K562 (cell line): Measurements from ENCODE around the gene ARHGEF38. TPM values are rescaled to one million over a fixed set of nuclear protein-coding genes. Genes with fewer than 3 reads are reported as not detected.

Source experiments
- CTCFL ChIP-seq: IDR thresholded peaks from 2 replicates; pipeline ENCODE4 v1.6.1; 2011; ENCODE audit warnings: borderline replicate concordance, low read depth, mild to moderate bottlenecking, moderate library complexity, low read length; ENCODE audit not compliant: insufficient read depth, poor library complexity, severe bottlenecking
- GABPA ChIP-seq: fragments of 200-800 bp; sonication (Bioruptor generic); conservative IDR thresholded peaks from 2 replicates; pipeline ENCODE4 v1.6.1; 2016; ENCODE audit warnings: low read depth, missing genetic modification characterization, missing compliant biosample characterization
- NCOA2 ChIP-seq, 2 experiments: fragments of 450-650 bp; IDR thresholded peaks; 2 replicates each; pipeline ENCODE4 v1.6.1; 2018; ENCODE audit warnings: mild to moderate bottlenecking in 2 of 2, moderate library complexity in 1 of 2; ENCODE audit not compliant: partially characterized antibody in 2 of 2
- TSHZ1 ChIP-seq: fragments of 250-450 bp; sonication (Bioruptor Pico); IDR thresholded peaks from 2 replicates; pipeline ENCODE4 v1.4.0; 2020; ENCODE audit warnings: mild to moderate bottlenecking, moderate library complexity
- polyA plus RNA-seq, 8 experiments: library from polyadenylated mRNA; depleted of rRNA in 4 of 8; stranded (reverse) in 5 of 8; unstranded in 3 of 8; fragments of >200 nt; fragmentation: Nextera tagmentation in 2 of 8; fragmentation: Illumina TruSeq in 1 of 8; extraction: Ambion mirVana in 2 of 8; extraction: Trizol in 1 of 8; gene quantifications; 2 replicates each; pipeline versions ENCODE4 v1.2.1 to v1.2.3, GENCODE V29; 2011 to 2014; ENCODE audit warnings: inconsistent platforms in 1 of 8, missing spikeins in 1 of 8
- total RNA-seq, 7 experiments: library from RNA; depleted of rRNA in 6 of 7; stranded (reverse); fragments of >200 nt in 6 of 7; fragmentation: Illumina TruSeq in 2 of 7; extraction: Trizol in 2 of 7; gene quantifications; 2 replicates each; pipeline versions ENCODE4 v1.2.1 to v1.2.3, GENCODE V29; 2011 to 2021; ENCODE audit warnings: low replicate concordance in 1 of 7
- TF ChIP-seq, protein P1 (sequence below), 3 experiments: IDR thresholded peaks in 2 of 3; conservative IDR thresholded peaks in 1 of 3; 2 replicates each; pipeline ENCODE4 v1.5.1; 2011 to 2012; ENCODE audit warnings: low read length in 3 of 3, mild to moderate bottlenecking in 3 of 3, control low read depth in 2 of 3, improper control_type of control experiment in 1 of 3, inconsistent platforms in 1 of 3, low read depth in 1 of 3, mixed read lengths in 1 of 3, moderate library complexity in 1 of 3; ENCODE audit not compliant: insufficient read depth in 2 of 3
- TF ChIP-seq, protein P2 (sequence below), 2 experiments: fragments of 450-650 bp; formaldehyde crosslinking in 1 of 2; IDR thresholded peaks; 2 replicates each; pipeline versions ENCODE4 v1.4.0 to v1.6.1; 2014 to 2020; ENCODE audit warnings: mild to moderate bottlenecking in 2 of 2, borderline replicate concordance in 1 of 2, low read depth in 1 of 2

Gene ARHGEF38
- total and polyA plus RNA-seq, 9 of the 15 experiments (the other 6 are each of a cell fraction or from before 2014, with no cell fraction given) = 0.17 TPM; not detected in 8

DNA sequence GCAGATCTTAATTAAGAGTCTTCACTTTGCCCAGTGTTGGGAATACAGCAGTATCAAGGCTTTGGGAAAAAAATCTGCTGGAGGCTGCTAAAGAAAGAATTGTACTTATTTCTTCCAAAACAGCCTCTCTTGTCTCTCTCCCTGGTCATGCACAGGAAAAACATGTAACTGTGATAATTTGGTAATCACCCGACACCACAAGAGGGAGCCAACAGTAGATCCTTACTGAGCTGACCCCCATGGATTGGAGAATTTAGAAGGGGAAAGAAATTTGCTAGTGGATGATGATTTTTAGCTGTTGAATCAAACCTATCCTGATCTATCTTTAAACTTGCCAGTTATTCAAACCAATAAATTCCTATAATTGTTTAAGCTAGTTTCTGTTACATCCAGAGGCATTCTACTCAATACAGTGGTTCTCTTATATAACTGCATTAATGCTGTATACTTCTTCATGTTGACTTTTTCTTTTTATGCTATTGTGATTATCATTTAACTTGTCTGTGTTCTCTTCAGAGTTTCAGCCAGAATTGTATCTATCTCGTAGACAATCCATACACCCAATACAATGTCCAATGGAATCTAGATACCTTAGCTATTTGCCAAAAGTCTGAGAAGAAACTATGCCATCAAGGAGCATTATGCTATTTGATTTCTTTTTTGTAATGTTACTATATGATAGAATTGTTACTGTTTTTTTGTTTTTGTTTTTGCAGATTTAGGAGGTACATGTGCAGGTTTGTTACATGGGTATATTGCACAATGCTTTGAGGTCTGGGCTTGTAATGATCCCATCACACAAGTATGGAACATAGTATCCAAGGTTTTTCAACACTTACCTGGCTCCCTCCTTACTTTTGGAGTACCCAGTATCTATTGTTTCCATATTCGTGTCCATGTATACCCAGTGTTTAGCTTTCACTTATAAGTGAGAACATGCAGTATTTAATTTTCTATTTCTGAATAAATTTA lies 31.3 kb upstream of the ARHGEF38 start (continued):
- TF ChIP-seq TSHZ1 (CRISPR knock-in tag) = no peak
- no peak for TF ChIP-seq GABPA (tag)
- TF ChIP-seq CTCFL = peak; percentile 46
- TF ChIP-seq, protein P1, sequence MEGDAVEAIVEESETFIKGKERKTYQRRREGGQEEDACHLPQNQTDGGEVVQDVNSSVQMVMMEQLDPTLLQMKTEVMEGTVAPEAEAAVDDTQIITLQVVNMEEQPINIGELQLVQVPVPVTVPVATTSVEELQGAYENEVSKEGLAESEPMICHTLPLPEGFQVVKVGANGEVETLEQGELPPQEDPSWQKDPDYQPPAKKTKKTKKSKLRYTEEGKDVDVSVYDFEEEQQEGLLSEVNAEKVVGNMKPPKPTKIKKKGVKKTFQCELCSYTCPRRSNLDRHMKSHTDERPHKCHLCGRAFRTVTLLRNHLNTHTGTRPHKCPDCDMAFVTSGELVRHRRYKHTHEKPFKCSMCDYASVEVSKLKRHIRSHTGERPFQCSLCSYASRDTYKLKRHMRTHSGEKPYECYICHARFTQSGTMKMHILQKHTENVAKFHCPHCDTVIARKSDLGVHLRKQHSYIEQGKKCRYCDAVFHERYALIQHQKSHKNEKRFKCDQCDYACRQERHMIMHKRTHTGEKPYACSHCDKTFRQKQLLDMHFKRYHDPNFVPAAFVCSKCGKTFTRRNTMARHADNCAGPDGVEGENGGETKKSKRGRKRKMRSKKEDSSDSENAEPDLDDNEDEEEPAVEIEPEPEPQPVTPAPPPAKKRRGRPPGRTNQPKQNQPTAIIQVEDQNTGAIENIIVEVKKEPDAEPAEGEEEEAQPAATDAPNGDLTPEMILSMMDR (IDR thresholded peaks at IDR 0.05 in 2 of 3, conservative IDR thresholded peaks at IDR 0.05 in 1 of 3; ENCODE audit: insufficient read depth in 2 of 3, low read depth in 1 of 3, low read length in 3 of 3) = peak; percentile 57 to 64 (median 63)
- TF ChIP-seq, protein P2, sequence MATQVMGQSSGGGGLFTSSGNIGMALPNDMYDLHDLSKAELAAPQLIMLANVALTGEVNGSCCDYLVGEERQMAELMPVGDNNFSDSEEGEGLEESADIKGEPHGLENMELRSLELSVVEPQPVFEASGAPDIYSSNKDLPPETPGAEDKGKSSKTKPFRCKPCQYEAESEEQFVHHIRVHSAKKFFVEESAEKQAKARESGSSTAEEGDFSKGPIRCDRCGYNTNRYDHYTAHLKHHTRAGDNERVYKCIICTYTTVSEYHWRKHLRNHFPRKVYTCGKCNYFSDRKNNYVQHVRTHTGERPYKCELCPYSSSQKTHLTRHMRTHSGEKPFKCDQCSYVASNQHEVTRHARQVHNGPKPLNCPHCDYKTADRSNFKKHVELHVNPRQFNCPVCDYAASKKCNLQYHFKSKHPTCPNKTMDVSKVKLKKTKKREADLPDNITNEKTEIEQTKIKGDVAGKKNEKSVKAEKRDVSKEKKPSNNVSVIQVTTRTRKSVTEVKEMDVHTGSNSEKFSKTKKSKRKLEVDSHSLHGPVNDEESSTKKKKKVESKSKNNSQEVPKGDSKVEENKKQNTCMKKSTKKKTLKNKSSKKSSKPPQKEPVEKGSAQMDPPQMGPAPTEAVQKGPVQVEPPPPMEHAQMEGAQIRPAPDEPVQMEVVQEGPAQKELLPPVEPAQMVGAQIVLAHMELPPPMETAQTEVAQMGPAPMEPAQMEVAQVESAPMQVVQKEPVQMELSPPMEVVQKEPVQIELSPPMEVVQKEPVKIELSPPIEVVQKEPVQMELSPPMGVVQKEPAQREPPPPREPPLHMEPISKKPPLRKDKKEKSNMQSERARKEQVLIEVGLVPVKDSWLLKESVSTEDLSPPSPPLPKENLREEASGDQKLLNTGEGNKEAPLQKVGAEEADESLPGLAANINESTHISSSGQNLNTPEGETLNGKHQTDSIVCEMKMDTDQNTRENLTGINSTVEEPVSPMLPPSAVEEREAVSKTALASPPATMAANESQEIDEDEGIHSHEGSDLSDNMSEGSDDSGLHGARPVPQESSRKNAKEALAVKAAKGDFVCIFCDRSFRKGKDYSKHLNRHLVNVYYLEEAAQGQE (IDR thresholded peaks at IDR 0.05; ENCODE audit: borderline replicate concordance) = peak; percentile 31; the same call in 1 of the 2 replicates
- TF ChIP-seq, protein P2 (CRISPR knock-in tag; IDR thresholded peaks at IDR 0.05; ENCODE audit: low read depth) = no peak
- TF ChIP-seq NCOA2 (IDR thresholded peaks at IDR 0.05; ENCODE audit: partially characterized antibody in 2 of 2) = no peak
